Muscle of back (tissue), 11 donors: ENCODE measurements around the gene STK11. TPM values are rescaled to one million over a fixed set of nuclear protein-coding genes. Genes with fewer than 3 reads are reported as not detected.

Experiments used
- DNase-seq, 3 donors: peaks; one replicate each; pipeline versions ENCODE4 v3.0.0 to v3.0.0-alpha.2; 2013
- polyA plus RNA-seq, 10 donors: library from polyadenylated mRNA; unstranded; fragments of 120-200 nt; gene quantifications; one replicate each; pipeline ENCODE4 v1.2.1, GENCODE V29; 2013; ENCODE audit not compliant: insufficient read length in 10 of 10

STK11 gene
- polyA plus RNA-seq, 10 donors, result 37.8 to 53.7 (median 47.7) TPM

DNA sequence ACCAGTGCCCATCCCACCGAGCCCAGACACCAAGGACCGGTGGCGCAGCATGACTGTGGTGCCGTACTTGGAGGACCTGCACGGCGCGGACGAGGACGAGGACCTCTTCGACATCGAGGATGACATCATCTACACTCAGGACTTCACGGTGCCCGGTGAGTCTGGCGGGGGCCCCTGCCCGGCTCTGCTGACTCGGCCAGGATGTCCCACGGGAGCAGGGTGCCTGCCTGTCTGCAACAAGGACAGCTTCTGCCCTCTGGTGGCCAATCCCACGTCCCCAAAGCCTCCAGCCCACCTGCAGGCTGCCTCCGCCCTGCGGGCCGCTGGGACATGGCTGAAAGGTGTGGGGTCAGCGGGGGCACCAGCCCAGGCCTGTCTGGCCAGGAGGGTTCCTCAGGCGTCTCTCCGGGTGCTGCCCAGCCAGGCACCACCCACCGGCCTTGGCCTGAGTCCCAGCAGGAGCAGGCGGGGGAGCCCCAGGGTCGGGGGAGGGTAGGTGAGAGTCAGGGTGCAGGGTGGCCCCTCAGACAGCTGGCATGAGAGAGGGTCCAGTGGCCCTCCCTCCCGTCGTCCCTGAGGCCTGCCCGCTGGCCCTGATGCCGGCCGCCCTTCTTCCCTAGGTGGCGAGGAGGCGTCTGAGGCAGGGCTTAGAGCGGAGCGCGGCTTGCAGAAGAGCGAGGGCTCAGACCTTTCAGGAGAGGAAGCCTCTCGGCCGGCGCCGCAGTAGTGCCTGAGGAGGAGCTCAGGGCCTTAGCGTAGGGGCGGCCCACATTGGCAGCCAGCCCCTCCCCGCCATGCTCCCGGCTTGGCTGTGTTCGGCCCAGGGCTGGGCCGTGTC is 17.7 kb downstream of the STK11 start:
- DNase-seq, result no peak

DNA sequence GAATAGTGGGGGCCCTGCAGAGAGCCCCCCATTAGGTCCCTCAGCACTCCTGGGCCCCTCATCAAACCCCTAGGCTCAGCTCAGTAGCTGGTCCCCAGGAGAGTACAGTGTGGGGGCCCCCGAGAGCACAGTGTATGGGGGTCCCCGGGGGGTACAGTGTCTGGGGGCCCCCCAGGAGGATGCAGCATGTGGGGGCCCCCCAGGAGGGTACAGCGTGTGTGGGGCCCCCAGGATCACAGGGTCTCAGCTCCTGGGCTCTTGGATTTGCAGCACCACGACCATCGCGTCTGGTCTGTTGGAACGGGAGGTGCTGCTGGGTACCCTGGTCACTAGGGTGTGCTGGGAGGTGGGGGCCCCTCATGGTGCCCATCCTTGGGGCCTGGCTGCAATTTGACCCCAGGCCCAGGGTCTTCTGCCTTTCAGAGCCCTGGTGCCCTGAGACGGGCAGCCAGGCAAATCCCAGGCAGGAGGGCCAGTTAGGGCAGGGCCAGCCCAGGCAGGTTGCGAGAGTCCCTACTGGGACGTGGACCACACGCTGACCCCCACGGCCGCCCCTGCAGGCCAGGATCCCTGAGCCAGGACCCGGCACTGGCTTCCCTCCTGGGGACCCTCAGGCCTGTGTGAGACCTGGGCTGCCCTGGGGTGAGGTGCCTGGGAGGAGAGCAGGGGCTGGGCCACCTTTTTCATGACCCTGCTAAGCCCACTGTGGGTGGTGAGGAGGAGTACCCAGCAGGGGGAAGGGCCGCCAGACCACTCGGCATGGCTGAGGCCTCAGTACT is 18.7 kb downstream of the STK11 start:
- DNase-seq, result no peak

DNA sequence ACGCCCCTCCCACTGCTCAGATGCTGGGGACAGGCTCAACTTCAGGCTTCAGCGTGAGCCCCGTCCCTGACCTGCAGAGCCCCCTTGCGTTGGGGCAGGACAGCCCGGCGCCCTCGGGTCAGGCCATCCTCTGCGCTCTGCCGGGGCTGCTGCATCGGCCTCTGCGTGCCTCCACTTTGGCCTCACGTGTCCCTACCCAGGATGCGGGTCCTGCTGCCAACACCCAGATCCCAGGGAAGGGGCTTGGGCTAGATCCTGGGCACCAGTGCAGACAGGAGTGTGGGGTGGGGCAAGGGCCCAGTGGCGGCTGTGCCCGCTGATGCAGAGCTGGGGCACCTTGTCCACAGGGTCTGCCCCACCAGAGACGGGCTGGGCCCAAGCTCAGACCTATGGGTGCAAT is 19.3 kb downstream of the STK11 start:
- no peak for DNase-seq

DNA sequence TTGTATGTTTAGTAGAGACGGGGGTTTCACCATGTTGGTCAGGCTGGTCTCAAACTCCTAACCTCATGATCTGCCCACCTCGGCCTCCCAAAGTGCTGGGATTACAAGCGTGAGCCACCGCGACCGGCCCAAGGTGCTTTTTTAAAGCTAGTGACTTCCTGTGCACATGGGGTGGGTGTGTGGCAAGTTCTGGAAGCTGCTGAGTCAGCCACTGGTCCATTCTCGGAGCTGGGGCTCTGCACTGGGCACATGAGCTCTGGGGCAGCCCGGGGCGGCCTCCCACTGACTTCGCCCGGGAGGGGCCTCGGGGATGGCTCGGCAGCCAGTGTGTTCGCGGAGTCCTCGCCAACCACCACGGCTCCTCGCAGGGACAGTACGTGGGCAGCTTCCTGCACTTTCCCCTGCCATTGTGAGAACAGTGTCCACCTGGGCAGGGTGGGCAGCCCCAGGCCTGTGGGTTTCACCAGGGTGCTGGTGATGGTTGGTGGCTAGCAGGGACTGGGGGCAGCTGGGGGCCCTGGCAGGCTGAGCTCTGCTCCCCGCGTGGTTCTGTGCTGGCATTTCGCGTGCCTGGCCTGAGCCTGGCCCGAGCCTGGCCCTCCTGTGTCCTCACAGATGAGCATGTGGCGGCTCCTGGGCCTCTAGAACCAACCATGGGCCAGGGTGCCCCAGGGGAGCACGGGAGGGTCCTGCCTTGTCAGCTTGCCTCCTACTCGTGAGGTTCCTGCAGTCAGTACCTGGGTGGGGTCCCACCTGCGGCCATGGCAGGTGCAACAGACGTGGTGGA is 20.1 kb downstream of the STK11 start:
- DNase-seq, result no peak

DNA sequence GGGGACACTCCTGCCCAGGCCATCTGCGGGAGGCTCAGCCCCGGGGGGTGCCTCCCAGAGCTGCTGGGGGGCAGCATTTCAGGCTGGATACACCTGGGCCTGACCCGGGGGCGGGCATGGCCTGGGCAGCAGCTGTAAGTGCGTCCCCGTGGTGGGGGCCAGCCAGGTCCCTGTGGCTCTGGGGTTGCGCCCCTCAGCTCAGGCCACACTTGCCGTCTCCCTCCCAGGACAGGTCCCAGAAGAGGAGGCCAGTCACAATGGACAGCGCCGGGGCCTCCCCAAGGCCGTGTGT is 20.6 kb downstream of the STK11 start:
- no peak for DNase-seq

DNA sequence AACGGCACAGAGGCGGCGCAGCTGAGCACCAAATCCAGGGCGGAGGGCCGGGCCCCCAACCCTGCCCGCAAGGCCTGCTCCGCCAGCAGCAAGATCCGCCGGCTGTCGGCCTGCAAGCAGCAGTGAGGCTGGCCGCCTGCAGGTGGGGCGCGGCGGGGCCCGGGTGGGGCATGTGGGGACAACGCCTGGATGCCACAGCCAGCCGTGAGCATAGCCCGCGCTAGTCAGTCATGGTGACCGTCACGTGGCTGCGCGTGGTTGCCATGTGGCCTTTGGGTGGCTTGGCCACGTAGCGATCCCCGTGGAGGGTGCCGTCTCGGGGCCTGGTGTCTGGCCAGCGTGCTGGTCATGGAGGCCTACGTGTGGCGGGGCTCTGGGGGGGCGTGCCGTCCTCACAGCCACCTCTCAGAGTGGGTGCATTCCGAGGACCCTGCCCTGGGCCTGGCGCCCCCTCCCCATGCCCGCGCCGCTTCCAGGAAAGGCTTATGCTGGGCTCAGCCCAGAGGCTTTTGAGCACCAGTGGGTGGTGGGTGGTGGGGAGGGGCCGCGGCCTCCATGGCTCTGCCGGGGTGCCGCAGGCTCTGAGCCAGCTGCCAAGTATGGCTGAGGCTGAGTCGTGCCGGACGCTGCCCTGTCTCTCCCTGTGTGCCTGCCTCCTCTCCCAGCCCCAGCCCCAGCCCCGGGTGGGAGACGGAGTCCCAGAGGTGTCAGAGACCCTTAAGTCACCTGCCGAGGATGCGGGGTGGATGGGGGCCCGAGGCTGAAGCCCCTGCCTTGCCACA is 21.1 kb downstream of the STK11 start:
- DNase-seq, result no peak

DNA sequence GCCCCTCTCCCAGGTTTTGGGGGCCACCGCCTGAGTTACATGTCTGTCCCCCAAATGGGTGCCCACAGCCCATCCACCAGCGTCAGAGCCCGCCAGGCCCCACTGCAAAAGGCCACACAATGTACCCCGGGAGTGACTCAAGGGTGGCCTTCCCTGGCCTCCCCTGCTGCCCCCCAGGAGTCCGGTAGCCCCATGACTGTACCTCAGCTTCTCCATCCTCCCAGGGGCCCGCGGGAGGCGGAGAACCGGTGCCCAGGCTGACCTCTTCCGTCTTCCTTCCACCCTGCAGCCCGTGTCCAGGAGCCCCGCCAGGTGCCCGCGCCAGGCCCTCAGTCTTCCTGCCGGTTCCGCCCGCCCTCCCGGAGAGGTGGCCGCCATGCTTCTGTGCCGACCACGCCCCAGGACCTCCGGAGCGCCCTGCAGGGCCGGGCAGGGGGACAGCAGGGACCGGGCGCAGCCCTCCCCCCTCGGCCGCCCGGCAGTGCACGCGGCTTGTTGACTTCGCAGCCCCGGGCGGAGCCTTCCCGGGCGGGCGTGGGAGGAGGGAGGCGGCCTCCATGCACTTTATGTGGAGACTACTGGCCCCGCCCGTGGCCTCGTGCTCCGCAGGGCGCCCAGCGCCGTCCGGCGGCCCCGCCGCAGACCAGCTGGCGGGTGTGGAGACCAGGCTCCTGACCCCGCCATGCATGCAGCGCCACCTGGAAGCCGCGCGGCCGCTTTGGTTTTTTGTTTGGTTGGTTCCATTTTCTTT is 21.9 kb downstream of the STK11 start:
- DNase-seq, result no peak

DNA sequence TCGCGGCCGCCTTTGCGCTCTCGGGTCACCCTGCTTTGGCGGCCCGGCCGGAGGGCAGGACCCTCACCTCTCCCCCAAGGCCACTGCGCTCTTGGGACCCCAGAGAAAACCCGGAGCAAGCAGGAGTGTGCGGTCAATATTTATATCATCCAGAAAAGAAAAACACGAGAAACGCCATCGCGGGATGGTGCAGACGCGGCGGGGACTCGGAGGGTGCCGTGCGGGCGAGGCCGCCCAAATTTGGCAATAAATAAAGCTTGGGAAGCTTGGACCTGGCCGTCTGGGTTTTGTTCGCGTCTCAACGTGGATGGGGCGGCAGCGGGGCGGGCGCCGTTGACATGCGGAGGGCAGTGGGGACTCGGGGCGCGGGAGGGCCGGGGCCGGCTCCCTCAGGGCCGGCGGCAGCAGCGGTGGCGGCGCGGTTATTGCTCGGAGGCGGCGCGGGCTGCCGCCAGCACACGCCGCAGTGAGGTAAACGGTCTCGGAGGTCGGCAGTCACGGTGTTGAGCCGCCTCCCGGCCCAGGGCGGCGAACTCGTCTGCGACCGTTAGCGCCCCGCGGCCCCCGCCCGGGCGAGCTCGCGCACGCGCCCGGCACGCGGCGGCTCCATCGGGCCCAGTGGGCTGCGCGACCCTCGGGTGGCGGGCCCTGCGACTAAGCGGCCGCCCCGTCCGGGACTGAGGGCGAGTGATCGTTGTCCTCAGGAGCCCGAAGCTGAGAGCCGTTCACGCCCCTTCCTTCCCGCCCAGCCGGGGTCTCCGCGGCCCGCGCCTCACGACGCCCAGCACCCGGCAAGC is 22.8 kb downstream of the STK11 start:
- DNase-seq, result no peak

DNA sequence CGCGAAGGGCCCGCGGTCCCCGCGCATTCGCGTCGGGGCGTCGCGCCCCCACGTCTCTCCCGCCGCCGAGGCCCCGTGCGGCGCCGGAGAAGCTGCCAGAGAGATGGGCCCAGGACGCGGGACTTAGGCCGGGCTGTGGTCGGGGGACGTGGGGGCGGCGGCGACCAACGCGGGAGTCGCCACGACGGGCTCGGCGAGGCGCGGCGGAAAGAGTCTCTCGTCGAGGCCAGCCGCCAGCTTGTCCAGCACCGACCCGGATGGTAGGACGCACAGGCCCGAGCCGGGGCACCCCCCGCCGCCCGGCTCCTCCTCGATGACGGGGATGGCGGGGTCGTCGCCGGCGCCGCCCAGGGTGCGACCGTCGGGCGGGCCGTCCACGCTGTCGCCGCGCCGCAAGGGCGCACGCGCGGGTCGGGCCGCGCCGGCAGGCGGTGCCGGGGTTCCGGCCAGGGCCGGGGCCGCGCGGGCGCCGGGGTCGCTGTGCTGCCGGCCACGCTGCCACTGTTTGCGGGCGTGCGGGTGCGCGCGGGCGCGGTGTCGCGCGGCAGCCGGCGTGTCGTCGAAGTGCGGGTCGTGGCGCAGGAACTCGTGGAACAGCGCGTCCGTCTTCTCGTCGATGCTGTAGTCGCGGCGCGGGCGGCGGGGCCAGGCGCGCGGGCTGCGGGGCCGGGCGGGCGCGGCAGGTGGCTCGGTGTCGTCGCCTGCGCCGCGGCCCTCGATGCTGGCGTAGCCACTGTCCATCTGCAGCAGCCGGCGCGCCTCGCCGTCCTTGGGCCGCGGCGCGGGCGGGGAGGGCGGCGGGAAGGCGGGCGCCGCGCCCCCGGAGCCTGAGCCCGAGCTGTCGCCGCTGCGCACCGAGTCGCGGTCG is 23.7 kb downstream of the STK11 start:
- no peak for DNase-seq

DNA sequence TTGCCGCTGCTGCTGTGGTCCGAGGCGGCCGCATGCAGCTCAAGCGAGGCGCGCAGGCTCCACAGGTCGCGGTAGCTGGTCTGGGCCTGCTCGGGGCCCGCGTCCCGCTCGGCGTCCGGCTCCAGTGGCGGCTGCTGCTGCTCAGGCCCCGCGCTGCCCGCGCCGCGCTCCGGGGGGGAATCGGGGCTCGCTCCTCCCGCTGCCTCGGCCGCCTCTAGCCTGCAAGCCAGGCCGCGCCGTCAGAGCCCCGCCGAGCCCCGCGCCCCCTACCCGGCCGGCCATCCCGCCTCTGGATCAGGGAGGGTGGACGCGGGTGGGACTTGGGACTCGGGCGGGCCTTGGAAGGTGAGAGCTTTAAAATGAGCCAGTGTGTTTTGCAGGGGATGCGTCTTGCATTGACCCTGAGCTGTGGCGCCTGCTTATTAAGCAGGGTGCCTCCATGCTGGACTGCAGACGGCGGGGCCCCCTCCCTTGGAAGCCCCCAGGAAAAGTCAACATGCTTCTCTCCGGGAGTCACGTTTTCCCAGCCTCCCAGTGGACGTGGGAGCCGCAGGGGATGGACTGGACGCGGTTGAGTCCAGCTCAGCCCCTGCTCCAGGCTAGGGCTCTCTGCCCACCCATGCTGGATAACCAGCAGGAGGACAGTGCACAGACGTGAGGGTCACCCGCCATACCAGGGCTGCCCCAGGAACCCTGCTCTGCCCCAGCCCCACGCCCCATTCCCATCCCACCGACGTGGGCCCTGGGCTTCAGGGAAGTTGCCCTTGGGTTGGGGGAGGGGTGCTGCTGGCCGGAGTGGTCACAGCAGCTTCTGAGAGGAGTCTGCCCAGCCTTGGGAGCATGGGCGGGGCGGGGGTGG is 24.6 kb downstream of the STK11 start:
- DNase-seq, result no peak

DNA sequence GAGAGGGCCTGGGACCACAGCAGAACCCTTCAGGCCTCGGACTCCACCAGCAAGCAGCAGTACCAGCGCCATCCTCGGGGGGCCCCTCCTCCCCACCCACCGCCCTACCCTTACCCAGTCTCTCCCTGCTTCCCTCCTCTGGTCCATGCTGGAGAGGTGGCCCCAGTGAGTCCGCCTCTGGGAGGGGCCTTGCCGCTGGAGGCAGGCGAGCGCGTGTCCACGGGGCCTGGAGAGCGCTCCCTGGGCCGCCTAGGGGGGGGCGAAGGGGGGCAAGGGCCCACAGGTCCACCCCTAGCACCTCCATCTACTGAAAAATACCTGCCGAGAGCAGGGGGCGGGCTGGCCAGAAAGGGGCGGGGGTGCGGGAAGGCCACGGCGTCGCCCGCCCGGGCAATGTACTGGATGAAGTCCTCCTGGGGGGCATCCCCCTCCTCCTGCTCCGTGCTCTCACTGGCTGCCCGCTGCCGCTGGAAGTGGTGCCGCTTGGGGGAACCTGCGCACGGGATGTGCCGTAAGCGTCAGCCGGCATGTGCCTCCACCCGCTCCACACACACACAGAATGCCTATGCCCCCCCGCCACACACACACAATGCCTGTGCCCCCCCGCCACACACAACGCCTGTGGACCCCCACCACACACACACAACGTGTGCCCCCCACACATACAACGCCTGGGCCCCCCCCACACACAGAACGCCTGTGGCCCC is 25.4 kb downstream of the STK11 start:
- no peak for DNase-seq

DNA sequence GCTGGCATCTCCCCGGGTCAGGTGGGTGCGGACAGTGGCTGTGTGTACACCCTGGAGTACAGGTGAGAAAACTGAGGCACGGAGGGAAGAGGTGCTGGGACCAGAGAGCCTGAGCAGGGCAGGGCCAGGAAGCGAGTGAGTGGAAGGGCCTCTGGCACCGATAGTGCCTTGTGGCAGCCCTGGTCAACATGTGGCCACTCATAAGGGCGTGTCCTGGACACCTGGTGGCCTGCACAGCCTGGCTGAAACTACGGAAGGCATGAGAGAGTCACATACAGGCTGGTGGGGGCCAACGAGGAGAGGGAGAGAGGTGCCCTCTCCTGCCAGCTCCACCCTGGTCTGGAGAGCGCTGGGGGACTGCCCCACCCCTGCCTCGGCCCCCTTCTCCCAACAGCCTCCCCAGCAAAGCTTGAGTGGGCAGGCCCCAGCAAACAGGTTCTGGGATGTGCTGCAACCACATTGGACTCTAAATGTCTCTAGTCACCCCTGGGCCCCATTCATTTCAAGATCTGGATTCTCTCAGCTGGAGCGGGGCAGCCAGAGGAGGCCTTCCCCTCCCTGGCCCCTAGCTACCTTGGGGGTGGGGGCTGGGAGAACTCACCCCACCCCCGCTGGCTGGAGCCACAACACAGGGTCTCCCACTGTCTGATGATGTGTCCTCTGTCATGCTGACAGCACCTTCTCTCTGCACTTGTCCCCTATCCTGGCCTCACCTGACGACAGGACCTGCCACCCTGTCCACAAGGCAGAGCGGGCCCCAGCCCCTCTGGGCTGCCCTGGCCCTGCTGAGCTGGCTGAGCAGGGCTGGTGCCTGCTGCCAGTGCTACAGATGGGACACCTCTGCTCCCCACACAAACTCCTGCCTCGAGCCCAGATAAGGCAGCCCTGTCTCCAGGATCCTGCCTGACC is 26.4 kb downstream of the STK11 start:
- DNase-seq, result no peak

DNA sequence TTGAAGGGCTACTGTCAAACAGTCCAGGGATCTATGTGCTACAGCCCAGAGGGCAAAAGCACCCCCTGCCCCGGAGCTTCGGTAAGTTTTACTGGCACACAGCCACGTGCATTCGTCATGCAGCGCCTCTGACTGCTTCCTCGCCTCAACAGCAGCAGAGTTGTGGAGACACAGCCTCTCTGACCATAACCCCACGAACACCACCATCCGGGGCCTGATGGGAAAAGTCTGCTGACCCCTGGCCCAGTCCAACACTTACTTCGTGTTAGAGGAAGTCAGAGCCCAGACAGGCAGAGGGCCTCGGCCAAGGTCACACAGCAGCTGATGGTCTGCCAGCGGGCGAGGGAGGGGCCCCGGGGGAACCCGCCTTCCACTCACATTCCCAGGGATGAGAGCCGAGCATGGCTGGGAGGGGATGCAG is 27.1 kb downstream of the STK11 start:
- peak in 1 of 3 donors; percentile 63 for DNase-seq

DNA sequence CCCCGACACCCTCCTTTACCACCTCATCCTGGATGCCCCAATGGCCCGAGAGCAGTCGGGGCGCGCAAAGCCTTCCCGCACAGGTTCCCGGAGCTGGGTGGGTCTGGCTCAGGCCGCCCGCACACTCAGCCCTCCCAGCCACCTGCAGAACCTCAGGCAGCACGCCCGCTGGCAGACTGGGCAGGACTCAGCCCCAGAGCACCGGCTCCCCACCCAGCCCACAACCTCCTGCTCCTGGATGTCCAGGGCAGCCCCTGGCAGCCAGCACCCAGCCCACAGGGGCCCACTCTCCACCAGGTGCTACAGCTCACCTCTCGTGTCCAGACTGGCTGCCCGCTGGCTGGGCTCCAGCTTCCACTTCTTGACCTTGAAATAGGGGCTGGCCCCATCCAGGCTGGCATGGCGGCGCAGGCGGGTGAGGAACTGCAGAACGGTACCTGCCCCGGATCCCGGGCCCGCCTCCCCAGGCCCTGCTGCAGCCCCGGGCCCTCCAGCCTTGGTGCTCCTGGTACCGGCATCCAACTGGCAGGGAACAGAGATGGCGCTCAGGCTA is 27.6 kb downstream of the STK11 start:
- DNase-seq, result no peak

DNA sequence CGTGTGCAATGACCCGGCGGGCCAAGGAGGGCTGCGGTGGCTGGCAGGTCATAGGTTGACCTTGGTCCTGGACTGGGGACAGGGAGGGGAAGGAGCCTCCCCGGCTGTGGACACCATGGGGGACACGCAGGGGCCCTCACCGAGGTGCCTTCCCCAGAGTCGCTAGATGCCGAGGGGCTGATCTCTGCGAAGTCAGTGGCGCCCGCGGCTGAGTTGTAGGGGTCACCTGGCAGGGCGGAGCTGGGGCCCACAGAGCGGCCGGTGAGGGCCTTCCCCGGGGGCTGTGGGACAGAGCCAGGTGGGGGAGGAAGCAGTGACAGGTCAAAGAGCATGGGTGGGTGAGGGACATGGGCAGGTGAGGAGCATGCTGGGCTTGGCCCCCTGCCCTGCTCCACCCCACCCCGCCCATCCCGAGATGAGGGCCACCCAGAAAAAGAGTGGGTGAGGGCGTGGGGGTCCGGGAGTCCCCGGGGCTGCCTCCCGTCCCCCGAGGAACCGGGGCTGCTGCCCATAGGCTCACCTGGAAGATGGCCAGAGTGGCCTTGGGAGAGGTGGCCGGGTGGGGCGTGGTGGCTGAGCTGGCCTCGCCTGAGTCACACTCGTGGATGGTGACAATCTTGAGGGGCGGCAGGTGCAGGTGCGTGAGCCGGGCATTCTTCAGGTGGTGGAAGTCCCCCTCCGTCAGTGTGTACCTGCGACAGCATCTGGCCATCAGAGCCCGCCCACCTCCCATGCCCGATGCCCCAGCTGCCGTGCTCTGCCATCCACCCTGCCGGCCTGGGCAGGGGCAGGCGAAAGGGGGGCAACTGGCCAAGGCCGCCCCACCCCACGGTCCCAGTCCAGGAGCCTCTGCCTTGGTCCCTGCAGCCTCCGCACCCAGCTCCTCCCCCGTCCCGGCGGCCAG is 28.7 kb downstream of the STK11 start:
- no peak for DNase-seq
